Uterus (tissue), 4 donors: ENCODE measurements around the gene LSAMP. TPM values are rescaled to one million over a fixed set of nuclear protein-coding genes. Genes with fewer than 3 reads are reported as not detected.

Experiments
- DNase-seq, 2 donors: peaks; one replicate each; pipeline ENCODE4 v3.0.0-alpha.2; 2019 to 2020
- H3K27ac ChIP-seq, 2 donors: fragments of 200-600 bp; sonication (generic); 1 replicate in 1 of 2; 2 replicates in 1 of 2; pipeline ENCODE4 v1.5.1; 2016 to 2018
- H3K27me3 ChIP-seq, 2 donors: fragments of 200-600 bp; sonication (generic); one replicate each; pipeline ENCODE4 v1.5.1; 2018 to 2019; ENCODE audit warnings: control low read depth in 1 of 2
- H3K36me3 ChIP-seq, 2 donors: fragments of 200-600 bp; sonication (generic); one replicate each; pipeline ENCODE4 v1.5.1; 2019; ENCODE audit warnings: control low read depth in 1 of 2
- H3K4me1 ChIP-seq, 2 donors: fragments of 200-600 bp; sonication (generic); one replicate each; pipeline ENCODE4 v1.5.1; 2018 to 2019; ENCODE audit warnings: control low read depth in 1 of 2
- H3K4me3 ChIP-seq, 2 donors: fragments of 200-600 bp; sonication (generic); 1 replicate in 1 of 2; 2 replicates in 1 of 2; pipeline ENCODE4 v1.5.1; 2018 to 2019; ENCODE audit warnings: mild to moderate bottlenecking in 1 of 2
- H3K9me3 ChIP-seq, 2 donors: fragments of 200-600 bp; sonication (generic); one replicate each; pipeline ENCODE4 v1.5.1; 2019; ENCODE audit warnings: control low read depth in 1 of 2
- CTCF ChIP-seq, 4 experiments: fragments of 200-600 bp in 2 of 4; fragments of 450-650 bp in 2 of 4; sonication (generic) in 2 of 4; IDR thresholded peaks; one replicate each; pipeline ENCODE4 v1.5.1; 2016 to 2019; ENCODE audit warnings: antibody characterized with exemption in 4 of 4, mild to moderate bottlenecking in 2 of 4, moderate library complexity in 1 of 4
- POLR2A ChIP-seq, 2 donors: fragments of 450-650 bp; IDR thresholded peaks; one replicate each; pipeline ENCODE4 v1.6.1; 2016; ENCODE audit warnings: antibody characterized with exemption in 2 of 2, mild to moderate bottlenecking in 1 of 2, moderate library complexity in 1 of 2
- intact Hi-C: fragments of 100-400 bp; cut with DNase I; formaldehyde crosslinking; loops from one replicate; pipeline ENCODE4 v1.15.1; 2023; ENCODE audit warnings: low total_unique reads
- total RNA-seq, 4 donors: library from RNA; depleted of rRNA in 3 of 4; stranded (reverse); fragments of >200 nt in 3 of 4; gene quantifications; one replicate each; pipeline versions ENCODE4 v1.1.0 to v1.2.4, GENCODE V29; 2014 to 2023
- donor health status: DM: yes; HTN: yes; CAD: no.

LSAMP gene
- total RNA-seq, 4 donors from 2014 or later = 0.26 to 25.8 (median 1.8) TPM

GRCh38 chr3:115830764-115831395, 614.4 kb downstream of the LSAMP start:
- Histone ChIP-seq H3K4me1 (no peaks in the 10 kb centered on the region), H3K27ac (no peak overlapping the region), H3K4me3 (no peak overlapping the region), H3K36me3 (no peaks in the 10 kb centered on the region), H3K27me3 (no peaks in the 10 kb centered on the region), H3K9me3 (no peaks in the 10 kb centered on the region)
- no peak for DNase-seq
- TF ChIP-seq CTCF (IDR thresholded peaks at IDR 0.05) = no peak
- TF ChIP-seq POLR2A (IDR thresholded peaks at IDR 0.05) = no peak
- intact Hi-C loops = no loop called here

- TF ChIP-seq POLR2A (IDR thresholded peaks at IDR 0.05) (no peak), CTCF (IDR thresholded peaks at IDR 0.05) (no peak)
- H3K36me3 ChIP-seq = no peaks in the 10 kb centered on the region
- no peaks in the 10 kb centered on the region for H3K4me1 ChIP-seq
- H3K27ac ChIP-seq = no peak overlapping the region
- H3K27me3 ChIP-seq = no peaks in the 10 kb centered on the region
- DNase-seq = no peak
- H3K4me3 ChIP-seq = no peak overlapping the region
- intact Hi-C loops = no loop called here
- no peaks in the 10 kb centered on the region for H3K9me3 ChIP-seq
These were observed 616.9 kb downstream of the LSAMP start for GRCh38 chr3:115828401-115828800.

GRCh38 chr3:115827495-115827894, 617.8 kb downstream of the LSAMP start:
- intact Hi-C loops = no loop called here
- TF ChIP-seq POLR2A (IDR thresholded peaks at IDR 0.05) (no peak), CTCF (IDR thresholded peaks at IDR 0.05) (no peak)

GRCh38 chr3:115825046-115825445, 620.2 kb downstream of the LSAMP start:
- no peak for TF ChIP-seq POLR2A (IDR thresholded peaks at IDR 0.05)
- TF ChIP-seq CTCF (IDR thresholded peaks at IDR 0.05) = no peak
- Histone ChIP-seq H3K9me3 (no peaks in the 10 kb centered on the region), H3K4me3 (no peak overlapping the region), H3K4me1 (no peaks in the 10 kb centered on the region), H3K27me3 (no peaks in the 10 kb centered on the region), H3K36me3 (no peaks in the 10 kb centered on the region), H3K27ac (no peak overlapping the region)
- DNase-seq = no peak
- intact Hi-C loops = no loop called here

More at GRCh38 chr3:115827495-115827894, 617.8 kb downstream of the LSAMP start:
- Histone ChIP-seq H3K9me3 (no peaks in the 10 kb centered on the region), H3K36me3 (no peaks in the 10 kb centered on the region), H3K4me1 (no peaks in the 10 kb centered on the region), H3K27ac (no peak overlapping the region), H3K4me3 (no peak overlapping the region), H3K27me3 (no peaks in the 10 kb centered on the region)
- DNase-seq = no peak

- no peaks in the 10 kb centered on the region for H3K36me3 ChIP-seq
- no peaks in the 10 kb centered on the region for H3K27me3 ChIP-seq
- H3K27ac ChIP-seq = no peak overlapping the region
- TF ChIP-seq POLR2A (IDR thresholded peaks at IDR 0.05) (no peak), CTCF (IDR thresholded peaks at IDR 0.05) (no peak)
- no peaks in the 10 kb centered on the region for H3K9me3 ChIP-seq
- intact Hi-C loops = no loop called here
- DNase-seq = no peak
- H3K4me3 ChIP-seq = no peak overlapping the region
- no peaks in the 10 kb centered on the region for H3K4me1 ChIP-seq
These were observed 622.2 kb downstream of the LSAMP start for GRCh38 chr3:115823083-115823482.
